GM18870 (cell line): ENCODE data around the gene PCP4.
"Not testable (repeated sequence)": the region's sequence is repeated elsewhere in the genome, so short reads cannot be mapped to it uniquely, and the experiment has no call there.

Experiments used
- ATAC-seq: cut with Tn5 transposase; IDR thresholded peaks from one replicate; pipeline ENCODE4 v1.9.1; 2021; ENCODE audit warnings: moderate library complexity; ENCODE audit not compliant: unreplicated experiment

PCP4 gene

DNA sequence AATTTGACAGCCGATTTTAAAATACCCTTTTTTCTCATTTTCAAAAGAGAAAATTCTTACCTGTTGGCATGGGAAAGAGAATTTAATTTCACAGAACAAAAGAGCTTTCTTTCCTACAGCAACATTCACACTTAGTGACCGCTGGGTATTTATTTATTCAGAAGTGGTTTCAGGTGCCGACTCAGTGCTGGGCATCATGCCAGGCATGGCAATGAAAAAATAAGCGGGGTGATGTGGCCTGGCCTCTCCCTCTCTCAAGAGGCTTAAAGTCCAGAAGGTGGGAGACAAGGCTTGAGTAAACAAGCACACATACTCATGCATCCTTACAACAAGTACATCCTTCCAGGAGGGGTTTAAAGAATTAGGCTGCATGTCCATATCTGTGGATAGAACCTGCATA is 4.1 kb upstream of the PCP4 start:
- ATAC-seq: no peak

DNA sequence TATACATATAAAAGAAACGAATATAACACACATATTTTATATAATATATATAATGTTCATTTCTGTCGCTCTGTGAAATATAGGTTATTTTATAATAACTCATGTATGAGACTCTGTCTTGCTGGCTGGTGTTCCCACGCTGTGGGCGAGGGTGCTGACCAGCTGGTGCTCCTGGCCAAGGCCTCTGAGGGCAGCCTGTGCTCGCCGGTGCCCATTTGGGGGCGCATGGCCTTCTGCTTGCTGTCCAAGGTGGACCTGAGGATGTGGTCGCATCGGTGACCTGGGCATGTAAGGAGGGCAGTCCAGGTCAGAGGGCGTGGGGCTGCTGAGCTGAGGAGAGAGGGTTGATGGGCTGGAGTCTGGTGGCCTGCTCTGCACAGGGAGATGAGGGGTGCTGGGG is 1.1 kb upstream of the PCP4 start:
- no peak for ATAC-seq

DNA sequence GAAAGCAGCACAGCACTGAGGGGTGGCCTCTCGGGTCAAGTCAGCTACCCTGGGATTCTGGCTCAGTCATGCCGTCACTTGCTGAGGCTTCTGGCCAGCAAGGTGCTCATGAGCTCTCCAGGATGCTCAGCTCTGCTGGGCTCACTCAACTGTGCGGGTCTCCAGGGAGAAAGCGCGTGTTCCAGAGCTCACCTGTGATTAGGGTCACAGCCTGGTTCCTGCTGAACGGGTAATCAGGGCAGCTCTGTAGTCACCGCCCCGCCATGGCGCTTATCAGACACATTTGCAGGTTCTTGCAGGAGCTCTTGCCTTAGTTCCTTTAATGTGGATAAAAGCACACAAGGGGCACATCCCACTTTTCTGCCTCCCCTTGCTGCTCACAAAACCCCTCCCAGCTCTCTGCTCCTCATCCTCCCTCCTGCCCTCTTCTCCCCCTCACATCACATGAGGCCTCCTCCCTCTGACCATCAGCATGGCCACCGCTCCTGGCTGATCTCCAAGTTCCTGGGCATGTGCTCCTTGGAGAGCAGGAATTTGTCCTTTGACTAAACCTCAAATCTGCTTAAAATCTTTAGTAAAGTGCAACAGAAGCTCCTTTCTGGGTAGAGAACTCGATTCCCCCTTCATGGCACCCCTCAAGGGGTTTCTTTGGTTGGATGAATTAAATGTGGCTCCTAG is 2.0 kb downstream of the PCP4 start:
- no peak for ATAC-seq

DNA sequence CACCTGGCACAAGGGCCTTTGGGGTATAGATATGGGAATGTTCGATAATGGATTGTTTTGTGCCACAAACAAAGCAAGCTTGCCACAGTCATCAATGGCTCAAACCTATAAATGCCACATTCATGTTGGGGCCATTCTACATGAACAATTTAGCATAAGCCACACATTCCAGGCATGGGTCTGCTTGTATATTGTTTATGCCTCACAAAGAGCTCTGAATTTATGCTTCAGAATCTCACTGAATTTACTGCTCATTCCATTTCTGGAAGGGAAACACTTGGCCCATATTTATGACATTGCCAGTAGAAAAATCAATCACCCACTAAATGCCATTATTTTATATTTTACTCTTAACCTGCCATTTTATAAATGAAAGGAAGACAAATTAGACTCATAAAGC is 6.4 kb downstream of the PCP4 start:
- ATAC-seq: no peak

DNA sequence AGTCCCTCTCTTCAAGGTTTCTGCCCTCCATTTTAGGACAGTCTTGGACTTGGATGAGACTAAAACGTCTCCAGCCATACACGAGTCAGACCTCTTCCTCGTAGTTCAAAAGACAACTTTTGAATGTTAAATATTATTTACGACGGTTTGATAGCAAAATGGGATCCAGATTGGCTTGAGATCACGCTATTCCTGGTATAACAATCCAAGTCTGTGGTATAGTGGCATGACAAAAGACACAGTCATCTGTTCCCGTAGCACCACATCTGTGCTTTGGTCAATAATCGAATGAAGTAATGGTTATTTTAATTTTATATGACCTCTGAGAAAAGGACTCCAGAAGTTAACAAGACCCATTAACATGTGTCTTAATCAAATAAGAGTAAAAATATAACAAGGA is 7.0 kb downstream of the PCP4 start:
- ATAC-seq: no peak

DNA sequence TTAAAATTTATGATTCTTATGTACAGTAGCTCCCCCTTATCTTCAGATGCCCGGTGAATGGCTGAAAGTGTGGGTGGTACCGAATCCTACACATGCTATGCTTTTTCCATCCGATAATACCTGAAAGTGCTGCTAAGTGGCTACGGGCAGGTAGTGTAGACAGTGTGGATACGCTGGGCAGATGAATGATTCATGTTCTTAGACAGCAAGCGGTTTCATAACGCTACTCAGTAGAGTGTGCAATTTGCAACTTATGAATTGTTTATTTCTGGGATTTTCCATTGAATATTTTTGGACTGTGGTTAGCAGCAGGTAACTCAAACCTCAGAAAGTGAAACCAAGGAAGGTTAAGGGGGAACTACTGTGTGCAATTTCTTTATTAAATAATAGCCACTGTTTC is 7.5 kb downstream of the PCP4 start:
- ATAC-seq: no peak

DNA sequence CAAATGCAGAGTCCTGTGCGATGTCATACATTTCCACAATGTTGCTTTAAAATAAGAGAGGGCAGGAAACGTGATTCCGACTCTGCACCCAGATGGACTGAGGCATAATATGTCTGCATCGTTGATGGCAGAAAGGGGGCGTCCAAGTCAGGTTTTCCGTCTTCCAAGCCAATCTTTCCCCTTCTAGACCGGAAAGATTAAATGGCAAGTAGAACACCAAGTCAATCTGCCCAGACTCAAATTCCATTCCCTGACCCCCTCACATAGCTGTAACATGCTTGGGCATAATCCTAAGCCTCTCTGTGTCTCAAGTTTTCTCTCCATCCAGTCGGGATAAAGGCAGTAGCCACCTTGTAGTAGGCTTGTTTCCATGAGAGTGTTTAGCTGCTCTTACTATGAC is 14.4 kb downstream of the PCP4 start:
- no peak for ATAC-seq

DNA sequence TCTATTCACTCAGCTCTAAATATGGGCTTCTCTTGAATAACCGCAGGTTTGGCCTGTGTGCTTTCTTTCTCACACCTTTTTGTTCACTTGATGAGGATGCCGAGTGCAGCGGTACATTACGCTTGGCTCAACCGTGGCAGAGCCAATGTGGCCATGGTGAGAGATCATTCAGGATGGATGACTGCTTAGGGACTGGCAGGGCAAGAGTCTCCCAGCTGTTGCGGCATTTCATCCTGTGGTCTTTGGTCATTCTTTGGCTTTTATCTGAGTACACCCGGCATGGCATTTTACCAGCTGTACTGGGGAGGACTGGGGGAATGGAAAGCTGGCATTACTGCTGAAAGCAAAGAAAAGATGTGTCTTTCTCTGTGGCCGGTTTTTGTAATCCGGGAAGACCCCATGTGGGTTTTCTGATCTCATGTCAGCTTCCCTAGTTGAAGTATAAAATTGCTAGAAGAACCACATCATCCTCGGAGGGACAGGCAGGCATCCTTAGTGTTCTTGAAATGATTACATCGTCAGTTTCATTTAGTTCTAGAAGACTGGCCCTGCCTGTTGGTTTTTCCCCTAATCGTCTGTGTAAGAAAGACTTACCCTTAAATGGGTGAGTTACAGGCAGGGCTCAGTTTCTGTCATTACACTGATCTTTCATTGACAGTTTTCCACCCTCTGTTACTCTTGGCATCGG is 15.1 kb downstream of the PCP4 start:
- ATAC-seq: no peak

DNA sequence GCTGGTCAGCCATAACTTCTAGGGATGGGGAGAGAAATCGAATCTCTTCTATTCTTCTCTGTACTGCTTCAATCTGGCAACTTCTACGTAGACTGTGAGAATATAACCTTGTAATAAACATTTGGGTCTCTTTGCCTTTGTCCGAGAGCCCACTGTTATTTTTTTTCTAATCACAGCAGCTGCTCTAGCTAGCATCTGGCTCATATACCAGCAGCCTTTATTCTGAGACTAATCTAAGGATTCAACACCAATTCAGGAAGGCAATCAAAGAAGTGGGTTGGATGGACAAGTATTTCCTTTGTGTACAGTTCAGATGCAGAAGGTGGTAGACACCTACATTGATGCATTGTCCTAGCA is 15.6 kb downstream of the PCP4 start:
- no peak for ATAC-seq

DNA sequence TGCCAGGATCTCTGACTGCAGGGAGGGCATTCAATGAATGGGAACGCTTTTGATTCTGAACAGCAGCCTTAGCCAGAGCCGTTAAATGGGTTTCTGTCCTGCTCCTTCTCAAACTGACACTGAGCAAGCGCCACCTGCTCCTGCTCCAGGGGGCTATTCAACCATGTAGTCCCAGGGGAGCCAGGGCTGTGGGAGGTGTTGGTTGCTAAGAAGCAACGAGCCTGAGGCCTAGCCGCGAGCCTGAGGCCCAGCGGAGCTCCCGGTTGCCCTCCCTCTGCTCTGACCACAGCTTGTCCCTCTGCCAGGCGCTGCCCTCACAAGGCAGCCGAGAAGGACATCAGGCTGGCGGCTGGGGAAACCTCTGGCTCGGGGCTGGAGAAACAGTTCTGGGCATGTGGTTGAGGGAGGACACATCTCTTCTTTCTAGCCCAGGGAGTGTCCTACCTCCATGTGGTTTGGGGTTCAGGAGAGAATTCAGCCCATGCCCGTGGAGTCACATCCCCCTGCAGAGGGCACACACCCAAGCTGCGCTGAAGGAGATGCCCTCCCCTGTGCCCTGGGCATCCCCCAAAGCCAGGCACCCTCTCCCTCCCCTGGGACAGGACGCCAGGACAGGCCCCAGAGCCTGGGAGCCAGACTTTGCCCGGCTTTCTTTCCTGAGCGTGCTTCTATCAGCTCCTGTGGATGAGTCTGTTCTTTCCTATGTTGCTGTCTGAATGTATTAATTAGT is 18.0 kb downstream of the PCP4 start:
- no peak for ATAC-seq

DNA sequence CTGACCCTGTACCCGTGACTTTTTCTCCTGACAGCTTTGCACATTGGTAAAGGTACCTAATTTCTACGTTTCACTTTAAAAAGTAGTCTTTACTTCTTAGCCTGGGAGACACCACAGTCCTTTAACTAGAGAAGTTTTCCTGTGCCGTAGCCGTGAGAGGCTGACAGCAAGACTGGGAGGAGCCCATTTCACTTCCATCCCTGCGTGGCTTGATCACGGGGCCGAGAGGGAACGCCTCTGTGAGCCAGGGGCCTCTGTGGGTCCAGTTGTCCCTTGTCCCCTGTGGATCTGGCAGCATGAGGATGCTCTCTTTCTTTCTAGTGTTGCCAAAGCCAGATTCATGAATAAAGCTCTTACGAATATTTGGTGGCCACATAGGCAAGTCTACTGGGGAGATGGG is 21.6 kb downstream of the PCP4 start:
- no peak for ATAC-seq

DNA sequence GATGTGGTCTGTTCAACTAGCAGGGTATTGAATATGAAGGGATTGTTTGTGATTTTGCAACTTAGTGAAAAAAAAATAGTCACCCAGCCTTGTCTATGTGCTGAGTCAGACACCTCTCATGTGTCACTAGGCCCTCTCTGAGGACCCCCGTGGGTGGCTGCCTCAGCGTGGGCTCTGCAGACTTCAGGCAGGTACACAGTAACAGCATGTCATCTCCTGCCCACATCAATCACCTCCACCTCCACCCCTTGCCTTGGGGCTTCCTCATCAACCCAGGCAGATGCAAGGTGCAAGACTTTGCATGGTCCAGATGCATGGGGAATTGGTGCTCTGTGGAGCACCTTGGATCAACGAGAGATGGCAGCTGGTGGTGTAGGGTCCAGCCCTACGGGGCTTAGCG is 23.9 kb downstream of the PCP4 start:
- ATAC-seq: no peak

DNA sequence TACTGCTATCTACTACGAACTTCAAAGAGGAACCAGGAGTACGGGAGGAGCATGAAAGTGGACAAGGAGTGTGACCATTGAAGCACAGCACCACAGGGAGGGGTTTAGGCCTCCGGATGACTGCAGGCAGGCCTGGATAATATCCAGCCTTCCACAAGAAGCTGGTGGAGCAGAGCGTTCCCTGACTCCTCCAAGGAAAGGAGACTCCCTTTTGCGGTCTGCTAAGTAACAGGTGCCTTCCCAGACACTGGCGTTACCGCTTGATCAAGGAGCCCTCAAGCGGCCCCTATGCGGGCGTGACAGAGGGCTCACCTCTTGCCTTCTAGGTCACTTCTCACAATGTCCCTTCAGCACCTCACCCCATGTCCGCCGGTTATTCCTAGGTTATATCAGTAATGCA is 24.6 kb downstream of the PCP4 start:
- not testable (repeated sequence) for ATAC-seq

DNA sequence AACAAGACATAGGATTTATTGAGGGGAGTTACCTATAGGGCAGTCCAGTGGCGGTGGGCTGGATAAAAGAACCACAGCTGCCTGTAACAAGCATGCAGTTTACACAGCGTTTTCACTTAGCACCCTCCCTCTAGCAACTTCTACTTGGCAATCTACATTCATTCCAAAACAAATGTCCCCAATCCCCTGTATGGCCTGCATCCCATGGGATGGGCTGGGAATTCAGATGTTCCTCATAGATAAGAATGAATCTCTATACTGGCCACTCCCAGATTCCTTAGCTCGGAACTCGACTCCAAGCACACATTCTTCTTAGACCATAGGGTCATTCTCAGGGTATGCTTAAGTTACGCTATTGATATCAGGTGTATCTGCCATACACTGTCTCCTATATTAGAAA is 33.3 kb downstream of the PCP4 start:
- ATAC-seq: no peak

DNA sequence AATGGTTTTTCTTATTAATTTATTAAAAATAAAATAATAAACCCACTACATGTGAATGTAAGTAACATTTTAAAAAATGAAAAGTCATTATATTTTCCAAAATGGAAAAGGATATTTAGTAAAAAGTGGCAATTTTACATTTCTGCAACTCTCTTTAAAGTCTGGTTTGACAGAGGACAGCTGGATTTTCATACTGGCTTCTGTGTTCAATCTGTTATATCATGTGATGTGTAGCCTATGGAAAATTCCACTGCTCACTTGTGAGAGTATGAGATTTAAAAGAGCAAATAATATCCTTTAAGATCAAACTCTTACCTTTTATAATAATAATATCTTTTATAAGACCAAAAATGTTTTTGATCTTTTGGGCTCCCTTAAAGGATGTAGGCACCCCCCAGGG is 33.7 kb downstream of the PCP4 start:
- ATAC-seq: no peak

DNA sequence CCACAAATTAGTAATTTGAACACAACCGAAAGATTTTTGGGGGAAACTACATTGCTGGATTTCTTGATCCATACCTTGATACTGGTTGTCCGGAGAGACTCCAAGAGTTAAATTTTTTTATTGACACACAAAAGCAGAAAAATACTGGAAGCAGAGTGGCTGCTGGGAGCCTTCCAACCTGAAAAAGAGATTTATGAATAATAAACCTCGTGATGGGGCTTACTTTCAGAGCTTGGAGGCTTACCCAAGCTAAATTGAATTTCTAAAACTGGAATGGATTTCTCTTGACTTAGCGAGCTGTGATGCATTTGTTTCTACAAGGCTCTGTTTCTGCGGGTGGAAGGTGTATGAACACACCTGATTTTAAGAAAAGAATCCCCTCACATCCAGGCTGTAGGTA is 35.7 kb downstream of the PCP4 start:
- ATAC-seq: no peak

DNA sequence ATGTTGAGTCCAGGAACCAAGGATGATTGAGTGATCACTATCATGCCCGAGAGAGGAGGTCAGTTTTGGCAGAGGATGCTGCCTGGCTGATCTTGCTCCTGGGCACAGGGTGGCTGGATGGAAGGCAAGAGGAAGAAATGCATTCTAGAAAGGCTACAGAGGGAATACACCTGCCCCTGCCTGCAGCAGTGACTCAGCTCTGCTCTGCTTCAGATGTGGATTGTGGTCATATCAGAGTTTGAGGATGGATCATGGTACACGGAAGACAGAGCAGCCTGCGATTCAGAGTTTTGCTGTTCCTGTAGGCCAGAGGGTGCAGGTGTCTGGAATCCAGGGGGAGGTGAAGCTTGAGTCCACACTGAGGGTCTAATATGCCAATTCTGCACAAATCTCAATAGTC is 37.2 kb downstream of the PCP4 start:
- ATAC-seq: no peak

DNA sequence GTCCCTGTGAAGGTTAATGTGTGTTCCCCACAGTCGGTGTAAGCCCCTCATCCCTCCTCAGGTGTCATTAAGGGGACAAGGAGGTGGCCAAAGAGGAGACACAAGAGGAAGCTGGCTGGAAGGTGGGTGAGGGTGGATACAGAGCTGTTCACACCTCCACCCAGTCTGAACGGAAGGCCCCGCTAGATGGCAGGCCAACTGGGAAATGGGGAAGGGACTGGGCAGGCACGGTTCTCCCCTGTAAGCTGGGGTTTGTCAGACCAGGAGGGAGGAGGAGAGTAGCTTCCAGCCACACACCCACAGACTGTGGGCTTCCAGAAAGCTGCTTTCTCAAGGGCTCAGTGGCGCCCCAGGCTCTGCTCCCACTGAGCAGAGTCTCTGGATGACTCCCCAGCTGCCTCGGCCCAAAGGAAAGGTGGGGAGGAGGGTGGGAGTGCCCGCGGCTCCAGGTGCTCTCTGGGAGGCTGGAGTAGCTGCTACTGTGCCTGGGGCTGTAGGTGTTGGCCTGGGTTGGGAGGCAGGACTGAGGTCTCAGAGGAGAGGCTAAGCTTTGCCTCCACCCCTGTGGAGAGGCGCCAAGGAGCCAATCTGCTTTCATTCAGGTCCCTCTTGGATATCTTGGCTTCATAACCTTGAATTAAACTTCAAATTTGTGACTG is 41.2 kb downstream of the PCP4 start:
- no peak for ATAC-seq

DNA sequence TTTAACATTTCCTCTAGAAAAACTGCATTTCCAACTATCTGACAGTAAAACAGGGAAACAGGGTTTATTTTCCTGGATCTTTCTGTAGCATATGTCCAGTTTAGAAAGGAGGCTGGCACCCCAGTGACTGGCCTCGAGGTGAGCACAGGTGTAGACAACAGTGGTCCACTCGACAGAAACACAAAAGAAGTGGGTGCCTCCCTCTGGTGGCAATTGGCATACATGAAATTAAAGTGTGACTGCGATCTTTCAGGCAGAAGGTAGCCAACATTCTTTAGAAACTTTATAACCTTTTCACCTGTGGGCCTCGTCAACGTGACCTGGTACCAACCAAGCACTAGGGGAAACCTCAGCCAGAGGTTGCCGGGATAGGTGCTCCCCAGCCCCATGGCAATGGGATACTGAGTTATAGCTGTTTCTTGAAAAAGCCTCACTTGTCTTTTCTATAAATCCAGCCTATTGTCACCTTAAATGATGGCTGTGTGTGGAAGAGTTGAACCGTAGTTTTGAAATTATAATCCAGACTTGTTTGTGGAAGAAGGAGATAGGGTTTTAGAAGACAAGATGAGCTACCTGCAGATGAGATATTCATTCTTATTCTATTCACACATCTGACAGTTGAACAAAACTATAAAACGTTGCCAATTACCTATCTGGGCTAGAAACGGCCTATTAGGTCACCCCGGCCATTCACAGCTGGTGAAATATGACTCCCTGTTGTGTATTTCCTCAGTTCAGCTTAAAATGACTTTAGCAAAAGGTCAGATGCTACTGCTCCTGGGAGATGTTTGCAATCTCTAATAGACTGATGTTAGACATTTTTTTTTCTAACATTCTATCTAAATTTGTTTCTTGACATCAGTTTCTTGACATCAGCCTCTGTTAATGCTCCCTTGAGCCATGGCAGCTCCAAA is 44.3 kb downstream of the PCP4 start:
- ATAC-seq: no peak

DNA sequence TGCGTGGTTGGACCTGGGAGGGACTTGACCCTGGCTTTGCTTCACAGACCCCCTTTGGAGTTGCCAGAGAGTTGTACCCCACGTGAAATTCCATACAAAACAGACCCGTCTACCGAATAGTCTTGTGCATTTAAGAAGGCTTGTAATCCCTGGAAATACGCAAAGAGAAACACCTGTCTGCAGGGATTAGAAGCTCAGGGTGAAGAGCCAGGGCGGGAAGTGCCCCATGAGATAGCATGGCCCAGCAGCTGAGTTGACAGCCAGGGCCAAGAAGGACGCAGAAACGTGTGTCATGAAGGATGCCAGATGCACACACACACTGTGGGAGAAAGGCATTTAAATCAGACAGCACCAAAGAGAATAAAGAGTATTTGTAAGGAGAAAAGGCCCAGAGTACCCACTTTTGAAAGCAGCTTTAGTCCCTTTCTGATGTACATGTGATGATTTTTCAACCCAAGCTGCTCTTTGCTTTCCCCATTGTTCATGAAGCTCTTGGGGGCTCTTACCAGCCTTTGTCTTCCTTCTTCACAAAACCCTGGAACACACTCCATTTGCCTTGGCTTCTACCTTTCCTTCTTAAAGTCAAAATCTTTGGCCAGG is 46.6 kb downstream of the PCP4 start:
- no peak for ATAC-seq
